DOHH2 (cell line): Measurements from ENCODE around the gene STXBP3.

Experiments
- CTCF ChIP-seq: fragments of 200-600 bp; sonication (generic); IDR thresholded peaks from one replicate; pipeline ENCODE4 v1.5.1; 2014; ENCODE audit warnings: antibody characterized with exemption, mild to moderate bottlenecking, low read depth, low read length; ENCODE audit not compliant: poor library complexity, severe bottlenecking
- EZH2phosphoT487 ChIP-seq: fragments of 200-600 bp; sonication (generic); IDR thresholded peaks from 2 replicates; pipeline ENCODE4 v1.6.1; 2017; ENCODE audit warnings: borderline replicate concordance, mild to moderate bottlenecking, antibody characterized with exemption, low read length, moderate library complexity, mixed read lengths

- TF ChIP-seq CTCF (no peak), EZH2phosphoT487 (no peak)
These were observed 105.9 kb downstream of the STXBP3 start for GRCh38 chr1:108852221-108852975.
